GM23248 (cell line): ENCODE data around the gene INTS14. TPM values are rescaled to one million over a fixed set of nuclear protein-coding genes. Genes with fewer than 3 reads are reported as not detected.

Experiments used
- DNase-seq: peaks from one replicate; pipeline ENCODE4 v3.0.0-alpha.2; 2015
- H2AFZ ChIP-seq: fragments of 200-600 bp; sonication (generic); 2 replicates; pipeline ENCODE4 v1.6.1; 2016; ENCODE audit warnings: antibody characterized with exemption
- H3F3A ChIP-seq: fragments of 200-600 bp; sonication (generic); 2 replicates; pipeline ENCODE4 v1.6.1; 2016; ENCODE audit warnings: mild to moderate bottlenecking, antibody characterized with exemption, mixed run types; ENCODE audit not compliant: insufficient read depth
- H3K27ac ChIP-seq: fragments of 200-600 bp; sonication (generic); 2 replicates; pipeline ENCODE4 v1.5.1; 2016; ENCODE audit warnings: mild to moderate bottlenecking
- H3K27me3 ChIP-seq: fragments of 200-600 bp; sonication (generic); replicated peaks from 2 replicates; pipeline ENCODE4 v1.6.1; 2016; ENCODE audit warnings: mild to moderate bottlenecking; ENCODE audit not compliant: insufficient read depth
- H3K36me3 ChIP-seq: fragments of 200-600 bp; sonication (generic); 2 replicates; pipeline ENCODE4 v1.6.1; 2016; ENCODE audit warnings: low read depth, mild to moderate bottlenecking
- H3K4me1 ChIP-seq: fragments of 200-600 bp; sonication (generic); 2 replicates; pipeline ENCODE4 v1.6.1; 2016; ENCODE audit warnings: mild to moderate bottlenecking; ENCODE audit not compliant: insufficient read depth
- H3K4me2 ChIP-seq: fragments of 200-600 bp; sonication (generic); one replicate; pipeline ENCODE4 v1.6.1; 2016; ENCODE audit warnings: mild to moderate bottlenecking; ENCODE audit not compliant: unreplicated experiment
- H3K4me3 ChIP-seq: fragments of 200-600 bp; sonication (generic); 2 replicates; pipeline ENCODE4 v1.5.1; 2016; ENCODE audit warnings: mild to moderate bottlenecking
- H3K79me2 ChIP-seq: fragments of 200-600 bp; sonication (generic); 2 replicates; pipeline ENCODE4 v1.6.1; 2016; ENCODE audit warnings: mild to moderate bottlenecking; ENCODE audit not compliant: insufficient read depth
- H3K9ac ChIP-seq: fragments of 200-600 bp; sonication (generic); 2 replicates; pipeline ENCODE4 v1.6.1; 2016; ENCODE audit warnings: mild to moderate bottlenecking
- H3K9me2 ChIP-seq: fragments of 200-600 bp; sonication (generic); 2 replicates; pipeline ENCODE4 v1.6.1; 2016; ENCODE audit warnings: mixed run types, mild to moderate bottlenecking, moderate library complexity; ENCODE audit not compliant: insufficient read depth
- H3K9me3 ChIP-seq: fragments of 200-600 bp; sonication (generic); one replicate; pipeline ENCODE4 v1.6.1; 2017; ENCODE audit warnings: low read depth
- H4K20me1 ChIP-seq: fragments of 200-600 bp; sonication (generic); 2 replicates; pipeline ENCODE4 v1.6.0; 2016; ENCODE audit not compliant: insufficient read depth
- EZH2 ChIP-seq: fragments of 200-600 bp; sonication (generic); IDR thresholded peaks from 2 replicates; pipeline ENCODE4 v1.6.1; 2018; ENCODE audit warnings: antibody characterized with exemption, mild to moderate bottlenecking; ENCODE audit not compliant: insufficient read depth, poor library complexity, severe bottlenecking
- EZH2phosphoT487 ChIP-seq: fragments of 200-600 bp; sonication (generic); IDR thresholded peaks from 2 replicates; pipeline ENCODE4 v1.6.1; 2018; ENCODE audit warnings: antibody characterized with exemption, moderate library complexity, mild to moderate bottlenecking, low read depth; ENCODE audit not compliant: insufficient read depth
- WGBS, 2 experiments: methylation state at CpG; one replicate each; pipeline ENCODE4 v1.1.6; 2015 to 2017; ENCODE audit warnings: low lambda C conversion rate in 2 of 2, low coverage in 1 of 2; ENCODE audit errors: missing lambda C conversion rate in 2 of 2; 5-methylcytosine and 5-hydroxymethylcytosine counted together
- in situ Hi-C: fragments of 300-500 bp; cut with MboI; formaldehyde crosslinking; loops from 2 replicates; pipeline ENCODE4 v1.15.0; 2020
- polyA plus RNA-seq: library from polyadenylated mRNA; unstranded; fragments of >200 nt; fragmentation: Nextera tagmentation; extraction: Ambion mirVana; gene quantifications from 2 replicates; pipeline ENCODE4 v1.2.1, GENCODE V29; 2016
- total RNA-seq: library from RNA; depleted of rRNA; stranded (reverse); fragments of >200 nt; shearing (Covaris generic); gene quantifications from 2 replicates; pipeline ENCODE4 v1.2.3, GENCODE V29; 2014

INTS14 gene
- total and polyA plus RNA-seq, 2 experiments from 2014 or later = 31.7 to 41.4 TPM

- Histone ChIP-seq H4K20me1 (no peaks in the 10 kb centered on the region), H3F3A (peaks cover 28% of the 10 kb centered on the region), H3K27me3 (no peaks in the 10 kb centered on the region), H3K79me2 (no peaks in the 10 kb centered on the region), H3K4me1 (peaks cover 30% of the 10 kb centered on the region), H3K9ac (no peak overlapping the region), H3K4me2 (peak overlapping the region; percentile 63), H3K27ac (peak overlapping the region; percentile 49), H3K36me3 (no peaks in the 10 kb centered on the region), H3K4me3 (no peak overlapping the region), H3K9me3 (no peaks in the 10 kb centered on the region), H2AFZ (no peak overlapping the region), H3K9me2 (no peaks in the 10 kb centered on the region)
- WGBS, 2 experiments = 61 to 66% methylated on average over 5 of the region's 5 CpGs
- DNase-seq = peak; percentile 28
- TF ChIP-seq EZH2 (no peak), EZH2phosphoT487 (no peak)
- in situ Hi-C loops = no loop called here
Measured at GRCh38 chr15:65653801-65654521, 43.0 kb upstream of the INTS14 start.

GRCh38 chr15:65653341-65653740, 42.4 kb upstream of the INTS14 start:
- peaks cover 28% of the 10 kb centered on the region for H3F3A ChIP-seq
- no peaks in the 10 kb centered on the region for H3K79me2 ChIP-seq
- no peak overlapping the region for H3K9ac ChIP-seq
- no peak overlapping the region for H3K4me3 ChIP-seq
- H3K9me3 ChIP-seq = no peaks in the 10 kb centered on the region
- TF ChIP-seq EZH2 (no peak), EZH2phosphoT487 (no peak)
- H3K36me3 ChIP-seq = no peaks in the 10 kb centered on the region
- in situ Hi-C loops = no loop called here
- peaks cover 30% of the 10 kb centered on the region for H3K4me1 ChIP-seq
- H2AFZ ChIP-seq = no peak overlapping the region
- H3K27me3 ChIP-seq = no peaks in the 10 kb centered on the region
- peak overlapping the region; percentile 63 for H3K4me2 ChIP-seq
- no peaks in the 10 kb centered on the region for H3K9me2 ChIP-seq
- DNase-seq = peak; percentile 74
- peak overlapping the region; percentile 49 for H3K27ac ChIP-seq
- H4K20me1 ChIP-seq = no peaks in the 10 kb centered on the region

- H3K27ac ChIP-seq = no peak overlapping the region
- TF ChIP-seq EZH2phosphoT487 = no peak
- TF ChIP-seq EZH2 = no peak
- in situ Hi-C loops = no loop called here
- no peaks in the 10 kb centered on the region for H3K9me2 ChIP-seq
- H4K20me1 ChIP-seq = no peaks in the 10 kb centered on the region
- peaks cover 30% of the 10 kb centered on the region for H3K4me1 ChIP-seq
- no peaks in the 10 kb centered on the region for H3K27me3 ChIP-seq
- no peaks in the 10 kb centered on the region for H3K9me3 ChIP-seq
- H3K4me3 ChIP-seq = no peak overlapping the region
- no peak overlapping the region for H2AFZ ChIP-seq
- 88% methylated on average over 11 of the region's 11 CpGs for WGBS, 2 experiments
- peaks cover 28% of the 10 kb centered on the region for H3F3A ChIP-seq
- H3K79me2 ChIP-seq = no peaks in the 10 kb centered on the region
- H3K4me2 ChIP-seq = no peak overlapping the region
- no peak overlapping the region for H3K9ac ChIP-seq
- no peaks in the 10 kb centered on the region for H3K36me3 ChIP-seq
- DNase-seq = no peak
Measured at GRCh38 chr15:65651831-65652749, 41.2 kb upstream of the INTS14 start.

GRCh38 chr15:65651042-65651322, 40.1 kb upstream of the INTS14 start:
- Histone ChIP-seq H3K79me2 (no peaks in the 10 kb centered on the region), H3K27me3 (no peaks in the 10 kb centered on the region), H2AFZ (no peak overlapping the region), H3K9ac (no peak overlapping the region), H4K20me1 (no peaks in the 10 kb centered on the region), H3K36me3 (no peaks in the 10 kb centered on the region), H3K4me1 (peaks cover 30% of the 10 kb centered on the region), H3K27ac (no peak overlapping the region), H3K9me3 (no peaks in the 10 kb centered on the region), H3K4me3 (no peak overlapping the region), H3K4me2 (no peak overlapping the region), H3F3A (peaks cover 28% of the 10 kb centered on the region), H3K9me2 (no peaks in the 10 kb centered on the region)
- TF ChIP-seq EZH2 (no peak), EZH2phosphoT487 (no peak)
- DNase-seq = no peak
- WGBS, 2 experiments = 91 to 100% methylated on average over 1 of the region's 1 CpG
- in situ Hi-C loops = no loop called here
